ENCODE measurements around the gene SLC27A3.
A peak's percentile ranks its signal among the peaks of the same experiment; 100 is the strongest.
"Not testable (repeated sequence)": the region's sequence is repeated elsewhere in the genome, so short reads cannot be mapped to it uniquely, and the experiment has no call there.

SLC27A3 gene

GRCh38 chr1:153780551-153780950 lies 5.3 kb downstream of the SLC27A3 start:
- no peak for DNase-seq (ENCODE audit: low spot score)

GRCh38 chr1:153782648-153783047 lies 7.4 kb downstream of the SLC27A3 start:
- DNase-seq (ENCODE audit: low spot score): not testable (repeated sequence)

- DNase-seq (ENCODE audit: low spot score): peak; percentile 97
These were observed 8.3 kb downstream of the SLC27A3 start for GRCh38 chr1:153783233-153784190.

GRCh38 chr1:153786038-153786790 lies 11.0 kb downstream of the SLC27A3 start:
- DNase-seq (ENCODE audit: low spot score): no peak

GRCh38 chr1:153789478-153790034 lies 14.3 kb downstream of the SLC27A3 start:
- DNase-seq (ENCODE audit: low spot score): no peak

- DNase-seq (ENCODE audit: low spot score): no peak
These were observed 15.2 kb downstream of the SLC27A3 start for GRCh38 chr1:153790313-153790965.

GRCh38 chr1:153790966-153791647 lies 15.9 kb downstream of the SLC27A3 start:
- DNase-seq (ENCODE audit: low spot score): no peak

- DNase-seq (ENCODE audit: low spot score): peak; percentile 24
These were observed 16.5 kb downstream of the SLC27A3 start for GRCh38 chr1:153791648-153792253.

- no peak for DNase-seq (ENCODE audit: low spot score)
These were observed 17.4 kb downstream of the SLC27A3 start for GRCh38 chr1:153792631-153793041.

- no peak for DNase-seq (ENCODE audit: low spot score)
These were observed 18.2 kb downstream of the SLC27A3 start for GRCh38 chr1:153793261-153793972.

- DNase-seq (ENCODE audit: low spot score): no peak
These were observed 18.9 kb downstream of the SLC27A3 start for GRCh38 chr1:153793973-153794615.

GRCh38 chr1:153794624-153795329 lies 19.6 kb downstream of the SLC27A3 start:
- no peak for DNase-seq (ENCODE audit: low spot score)

GRCh38 chr1:153795330-153795837 lies 20.2 kb downstream of the SLC27A3 start:
- no peak for DNase-seq (ENCODE audit: low spot score)

- no peak for DNase-seq (ENCODE audit: low spot score)
These were observed 21.0 kb downstream of the SLC27A3 start for GRCh38 chr1:153795934-153796785.

GRCh38 chr1:153796786-153797659 lies 21.8 kb downstream of the SLC27A3 start:
- DNase-seq (ENCODE audit: low spot score): peak; percentile 80

- DNase-seq (ENCODE audit: low spot score): no peak
These were observed 23.2 kb downstream of the SLC27A3 start for GRCh38 chr1:153798468-153798780.

GRCh38 chr1:153799016-153799415 lies 23.8 kb downstream of the SLC27A3 start:
- no peak for DNase-seq (ENCODE audit: low spot score)

Data from COLO829 (cell line).